GM21723 (cell line): ENCODE data around the gene CDC25B.
"Not testable (repeated sequence)": the region's sequence is repeated elsewhere in the genome, so short reads cannot be mapped to it uniquely, and the experiment has no call there.

ENCODE experiments used
- ATAC-seq: cut with Tn5 transposase; IDR thresholded peaks from one replicate; pipeline ENCODE4 v1.9.1; 2021; ENCODE audit warnings: mild to moderate bottlenecking, moderate library complexity; ENCODE audit not compliant: unreplicated experiment

The CDC25B gene

GRCh38 chr20:3821996-3822395 lies 25.9 kb downstream of the CDC25B start:
- ATAC-seq: no peak

GRCh38 chr20:3823881-3824280 lies 27.8 kb downstream of the CDC25B start:
- no peak for ATAC-seq

- no peak for ATAC-seq
Measured at GRCh38 chr20:3825526-3825925, 29.4 kb downstream of the CDC25B start.

- no peak for ATAC-seq
Measured at GRCh38 chr20:3826420-3826819, 30.3 kb downstream of the CDC25B start.

GRCh38 chr20:3828798-3829197 lies 32.7 kb downstream of the CDC25B start:
- no peak for ATAC-seq

GRCh38 chr20:3829891-3830290 lies 33.8 kb downstream of the CDC25B start:
- not testable (repeated sequence) for ATAC-seq

- no peak for ATAC-seq
Measured at GRCh38 chr20:3836132-3836531, 40.0 kb downstream of the CDC25B start.

- ATAC-seq: no peak
Measured at GRCh38 chr20:3839328-3839727, 43.2 kb downstream of the CDC25B start.

- ATAC-seq: not testable (repeated sequence)
Measured at GRCh38 chr20:3840201-3840600, 44.1 kb downstream of the CDC25B start.

- no peak for ATAC-seq
Measured at GRCh38 chr20:3842348-3842930, 46.3 kb downstream of the CDC25B start.

GRCh38 chr20:3843490-3843889 lies 47.4 kb downstream of the CDC25B start:
- ATAC-seq: no peak

GRCh38 chr20:3843990-3844619 lies 48.0 kb downstream of the CDC25B start:
- ATAC-seq: not testable (repeated sequence)

GRCh38 chr20:3846378-3846739 lies 50.2 kb downstream of the CDC25B start:
- no peak for ATAC-seq

- ATAC-seq: peak; percentile 89
Measured at GRCh38 chr20:3846740-3847428, 50.8 kb downstream of the CDC25B start, which contains the start of gene MAVS. MAVS (plus strand) TSS chr20:3846834; CDS start chr20:3854625, 7,791 bp downstream.

- ATAC-seq: no peak
Measured at GRCh38 chr20:3847429-3847940, 51.4 kb downstream of the CDC25B start.

- ATAC-seq: no peak
Measured at GRCh38 chr20:3848565-3848964, 52.5 kb downstream of the CDC25B start.

- no peak for ATAC-seq
Measured at GRCh38 chr20:3854462-3854871, 58.4 kb downstream of the CDC25B start.
